DOHH2 (cell line): ENCODE results near the gene GALNT14.

ENCODE experiments used
- H3F3A ChIP-seq: fragments of 200-600 bp; sonication (generic), shearing (Covaris generic); 2 replicates; pipeline ENCODE4 v1.6.0; 2016; ENCODE audit warnings: antibody characterized with exemption, mild to moderate bottlenecking; ENCODE audit not compliant: control insufficient read depth, insufficient read depth
- H3K27ac ChIP-seq: fragments of 200-600 bp; sonication (generic); 2 replicates; pipeline ENCODE4 v1.5.1; 2014; ENCODE audit warnings: low read depth, mild to moderate bottlenecking, low read length, moderate library complexity
- H3K27me3 ChIP-seq: fragments of 200-600 bp; sonication (generic); 2 replicates; pipeline ENCODE4 v1.6.1; 2014; ENCODE audit warnings: mild to moderate bottlenecking, low read length, mixed read lengths; ENCODE audit not compliant: control insufficient read depth
- H3K36me3 ChIP-seq: fragments of 200-600 bp; sonication (generic); 2 replicates; pipeline ENCODE4 v1.6.1; 2014; ENCODE audit warnings: mild to moderate bottlenecking, low read length, moderate library complexity, mixed read lengths; ENCODE audit not compliant: control insufficient read depth
- H3K4me1 ChIP-seq: fragments of 200-600 bp; sonication (generic); 2 replicates; pipeline ENCODE4 v1.6.1; 2014; ENCODE audit warnings: mild to moderate bottlenecking, low read length, mixed read lengths; ENCODE audit not compliant: control insufficient read depth
- H3K4me2 ChIP-seq: fragments of 200-600 bp; sonication (generic); 2 replicates; pipeline ENCODE4 v1.6.0; 2014; ENCODE audit warnings: mild to moderate bottlenecking, low read length, moderate library complexity
- H3K4me3 ChIP-seq: fragments of 200-600 bp; sonication (generic); 2 replicates; pipeline ENCODE4 v1.5.1; 2014; ENCODE audit warnings: mild to moderate bottlenecking, low read length, mixed read lengths
- H3K79me2 ChIP-seq: fragments of 200-600 bp; sonication (generic); 2 replicates; pipeline ENCODE4 v1.6.1; 2014; ENCODE audit warnings: mild to moderate bottlenecking, low read length, mixed read lengths; ENCODE audit not compliant: control insufficient read depth
- H3K9me2 ChIP-seq: fragments of 200-600 bp; sonication (generic); replicated peaks from 2 replicates; pipeline ENCODE4 v1.6.1; 2014; ENCODE audit warnings: mild to moderate bottlenecking, low read length, mixed read lengths; ENCODE audit not compliant: control insufficient read depth
- H3K9me3 ChIP-seq: fragments of 200-600 bp; sonication (generic); 2 replicates; pipeline ENCODE4 v1.6.1; 2014; ENCODE audit warnings: antibody characterized with exemption, low read length, mixed read lengths; ENCODE audit not compliant: control insufficient read depth, insufficient read depth
- H4K20me1 ChIP-seq: fragments of 200-600 bp; sonication (generic); 2 replicates; pipeline ENCODE4 v1.6.0; 2014; ENCODE audit warnings: low read depth, mild to moderate bottlenecking, antibody characterized with exemption, low read length, moderate library complexity; ENCODE audit not compliant: control insufficient read depth, insufficient read depth
- EZH2phosphoT487 ChIP-seq: fragments of 200-600 bp; sonication (generic); IDR thresholded peaks from 2 replicates; pipeline ENCODE4 v1.6.1; 2017; ENCODE audit warnings: borderline replicate concordance, mild to moderate bottlenecking, antibody characterized with exemption, low read length, moderate library complexity, mixed read lengths
- TF ChIP-seq, protein P1 (sequence below): fragments of 200-600 bp; sonication (generic); IDR thresholded peaks from one replicate; pipeline ENCODE4 v1.5.1; 2014; ENCODE audit warnings: antibody characterized with exemption, mild to moderate bottlenecking, low read depth, low read length; ENCODE audit not compliant: poor library complexity, severe bottlenecking

Gene GALNT14

GRCh38 chr2:30960213-30960612 lies 178.0 kb downstream of the GALNT14 start:
- no peaks in the 10 kb centered on the region for H3K4me1 ChIP-seq
- TF ChIP-seq, protein P1, sequence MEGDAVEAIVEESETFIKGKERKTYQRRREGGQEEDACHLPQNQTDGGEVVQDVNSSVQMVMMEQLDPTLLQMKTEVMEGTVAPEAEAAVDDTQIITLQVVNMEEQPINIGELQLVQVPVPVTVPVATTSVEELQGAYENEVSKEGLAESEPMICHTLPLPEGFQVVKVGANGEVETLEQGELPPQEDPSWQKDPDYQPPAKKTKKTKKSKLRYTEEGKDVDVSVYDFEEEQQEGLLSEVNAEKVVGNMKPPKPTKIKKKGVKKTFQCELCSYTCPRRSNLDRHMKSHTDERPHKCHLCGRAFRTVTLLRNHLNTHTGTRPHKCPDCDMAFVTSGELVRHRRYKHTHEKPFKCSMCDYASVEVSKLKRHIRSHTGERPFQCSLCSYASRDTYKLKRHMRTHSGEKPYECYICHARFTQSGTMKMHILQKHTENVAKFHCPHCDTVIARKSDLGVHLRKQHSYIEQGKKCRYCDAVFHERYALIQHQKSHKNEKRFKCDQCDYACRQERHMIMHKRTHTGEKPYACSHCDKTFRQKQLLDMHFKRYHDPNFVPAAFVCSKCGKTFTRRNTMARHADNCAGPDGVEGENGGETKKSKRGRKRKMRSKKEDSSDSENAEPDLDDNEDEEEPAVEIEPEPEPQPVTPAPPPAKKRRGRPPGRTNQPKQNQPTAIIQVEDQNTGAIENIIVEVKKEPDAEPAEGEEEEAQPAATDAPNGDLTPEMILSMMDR: no peak
- TF ChIP-seq EZH2phosphoT487: no peak
- no peaks in the 10 kb centered on the region for H3K36me3 ChIP-seq

DNA sequence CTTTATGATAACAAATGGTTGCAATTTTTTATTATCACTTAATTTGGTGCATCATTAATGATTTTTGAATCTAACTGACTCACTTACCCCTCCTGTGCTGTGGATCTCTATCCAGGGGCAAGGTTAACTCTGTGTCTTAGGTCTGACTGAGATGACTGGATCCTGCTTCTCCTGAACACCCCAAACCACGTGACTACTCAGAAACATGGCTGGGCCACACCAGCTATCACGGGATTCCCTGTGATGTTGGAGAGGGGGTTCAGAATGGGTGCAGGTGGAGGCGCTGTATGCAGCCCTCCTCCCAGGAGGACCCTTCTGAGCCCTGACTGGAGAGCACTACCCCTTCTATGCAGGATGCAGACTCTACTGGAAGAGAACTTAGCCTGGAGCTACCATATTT lies 178.6 kb downstream of the GALNT14 start:
- no peaks in the 10 kb centered on the region for H3K9me3 ChIP-seq
- H3K27me3 ChIP-seq: no peaks in the 10 kb centered on the region
- no peaks in the 10 kb centered on the region for H4K20me1 ChIP-seq
- H3K27ac ChIP-seq: no peak overlapping the region
- H3K9me2 ChIP-seq: no peaks in the 10 kb centered on the region
- no peaks in the 10 kb centered on the region for H3K36me3 ChIP-seq
- H3K4me2 ChIP-seq: no peak overlapping the region
- no peak for TF ChIP-seq EZH2phosphoT487
- TF ChIP-seq, protein P1: no peak
- H3F3A ChIP-seq: no peaks in the 10 kb centered on the region
- no peak overlapping the region for H3K4me3 ChIP-seq
- no peaks in the 10 kb centered on the region for H3K4me1 ChIP-seq
- no peaks in the 10 kb centered on the region for H3K79me2 ChIP-seq

More at GRCh38 chr2:30960213-30960612, 178.0 kb downstream of the GALNT14 start:
- no peak overlapping the region for H3K4me2 ChIP-seq
- no peaks in the 10 kb centered on the region for H4K20me1 ChIP-seq
- H3F3A ChIP-seq: no peaks in the 10 kb centered on the region
- no peaks in the 10 kb centered on the region for H3K27me3 ChIP-seq
- no peaks in the 10 kb centered on the region for H3K79me2 ChIP-seq
- H3K27ac ChIP-seq: no peak overlapping the region
- no peak overlapping the region for H3K4me3 ChIP-seq
- no peaks in the 10 kb centered on the region for H3K9me3 ChIP-seq
- H3K9me2 ChIP-seq: no peaks in the 10 kb centered on the region

DNA sequence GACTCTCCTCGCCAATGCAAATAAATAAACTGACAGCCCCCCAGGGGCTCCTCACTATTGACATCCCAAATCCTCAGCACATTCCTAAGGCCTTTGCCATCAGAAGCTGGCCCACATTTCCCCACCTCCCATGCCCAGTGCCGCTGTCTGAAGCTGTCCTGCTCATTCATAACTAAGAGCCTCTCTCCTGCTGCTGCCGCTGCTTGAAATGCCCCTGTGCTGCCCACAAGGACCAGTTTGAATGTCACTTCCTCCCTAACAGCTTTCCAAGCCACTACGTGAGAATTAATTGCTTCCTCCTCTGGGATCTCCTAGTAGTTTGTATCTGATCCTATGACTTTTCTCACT lies 179.3 kb downstream of the GALNT14 start:
- H3K36me3 ChIP-seq: no peaks in the 10 kb centered on the region
- no peak overlapping the region for H3K4me2 ChIP-seq
- no peaks in the 10 kb centered on the region for H3K9me3 ChIP-seq
- no peaks in the 10 kb centered on the region for H4K20me1 ChIP-seq
- no peaks in the 10 kb centered on the region for H3K79me2 ChIP-seq
- TF ChIP-seq EZH2phosphoT487: no peak
- TF ChIP-seq, protein P1: no peak
- no peaks in the 10 kb centered on the region for H3F3A ChIP-seq
- H3K4me3 ChIP-seq: no peak overlapping the region
- no peaks in the 10 kb centered on the region for H3K4me1 ChIP-seq
- no peak overlapping the region for H3K27ac ChIP-seq
- no peaks in the 10 kb centered on the region for H3K9me2 ChIP-seq
- no peaks in the 10 kb centered on the region for H3K27me3 ChIP-seq

DNA sequence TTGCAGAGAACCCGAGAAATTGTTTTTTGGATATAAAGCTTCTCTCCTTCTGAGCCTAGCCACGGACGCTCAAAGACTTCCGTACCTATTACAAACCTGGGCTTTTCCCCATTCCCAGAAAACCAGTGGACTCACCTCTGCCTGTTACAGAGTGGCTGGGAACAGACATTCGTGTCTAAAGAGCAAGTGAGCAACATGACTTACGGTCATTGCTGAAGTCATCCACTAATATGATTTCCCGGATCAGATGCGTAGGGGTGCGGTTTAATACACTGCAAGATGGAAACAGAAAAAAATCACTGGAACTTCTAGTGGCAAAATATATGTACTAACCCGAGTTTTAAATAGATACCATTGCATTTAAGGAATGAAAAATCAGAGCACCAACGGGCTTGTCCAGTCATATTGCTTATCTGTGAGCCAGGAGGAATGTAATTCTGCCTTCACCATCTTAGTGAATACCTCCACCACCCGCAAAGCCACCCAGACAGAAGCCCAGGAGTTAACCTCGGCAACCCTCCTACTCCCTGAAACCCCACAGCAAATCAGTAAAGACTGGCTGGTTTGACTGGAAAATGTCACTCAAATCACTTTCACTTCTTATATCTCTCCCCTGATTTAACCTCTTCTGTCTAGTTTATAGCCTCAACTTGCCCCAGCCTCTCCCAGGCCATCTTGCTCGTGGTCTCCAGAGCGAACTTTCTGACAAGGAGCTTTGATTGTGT lies 179.9 kb downstream of the GALNT14 start:
- no peaks in the 10 kb centered on the region for H3K36me3 ChIP-seq
- H4K20me1 ChIP-seq: no peaks in the 10 kb centered on the region
- H3K4me1 ChIP-seq: no peaks in the 10 kb centered on the region
- no peak overlapping the region for H3K4me2 ChIP-seq
- TF ChIP-seq EZH2phosphoT487: no peak
- TF ChIP-seq, protein P1: no peak
- H3K4me3 ChIP-seq: no peak overlapping the region
- no peaks in the 10 kb centered on the region for H3K9me3 ChIP-seq
- H3K79me2 ChIP-seq: no peaks in the 10 kb centered on the region
- H3F3A ChIP-seq: no peaks in the 10 kb centered on the region
- no peaks in the 10 kb centered on the region for H3K9me2 ChIP-seq
- no peaks in the 10 kb centered on the region for H3K27me3 ChIP-seq
- no peak overlapping the region for H3K27ac ChIP-seq
